Measurements from ENCODE around the gene PCDHB11.
"Not testable (repeated sequence)": the region's sequence is repeated elsewhere in the genome, so short reads cannot be mapped to it uniquely, and the experiment has no call there.

PCDHB11 gene

DNA sequence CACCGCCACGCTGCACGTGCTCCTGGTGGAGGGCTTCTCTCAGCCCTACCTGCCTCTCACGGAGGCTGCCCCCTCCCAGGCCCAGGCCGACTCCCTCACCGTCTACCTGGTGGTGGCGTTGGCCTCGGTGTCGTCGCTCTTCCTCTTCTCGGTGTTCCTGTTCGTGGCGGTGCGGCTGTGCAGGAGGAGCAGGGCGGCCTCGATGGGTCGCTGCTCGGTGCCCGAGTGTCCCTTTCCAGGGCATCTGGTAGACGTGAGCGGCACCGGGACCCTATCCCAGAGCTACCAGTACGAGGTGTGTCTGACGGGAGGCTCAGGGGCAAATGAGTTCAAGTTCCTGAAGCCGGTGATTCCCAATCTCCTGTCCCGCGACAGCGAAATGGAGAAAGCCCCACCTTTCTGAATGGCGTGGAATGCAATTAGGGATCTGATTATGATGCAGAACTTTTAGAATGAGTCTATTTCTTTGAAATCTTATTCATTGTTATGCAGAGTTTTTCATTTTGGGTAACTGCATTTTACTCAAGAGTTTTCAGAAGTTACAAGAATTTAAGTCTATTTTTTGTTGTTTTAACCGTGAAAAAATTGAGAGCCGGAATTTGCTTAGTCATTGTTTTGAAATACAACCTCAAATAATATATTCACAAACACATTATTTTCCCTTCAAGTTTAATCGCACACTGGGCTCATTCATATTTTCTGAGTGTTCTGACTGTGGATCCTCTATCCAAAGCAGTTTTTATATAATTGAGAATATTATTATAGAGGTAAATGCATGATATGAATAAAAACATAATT, 37.3 kb downstream of the PCDHB11 start:
- WGBS, 2 experiments: 95 to 96% methylated on average over 32 of the region's 32 CpGs
- Histone ChIP-seq H3K27me3 (ENCODE audit: control insufficient read depth, insufficient read depth, low read length, poor library complexity, severe bottlenecking) (no peaks in the 10 kb centered on the region), H3K36me3 (ENCODE audit: control insufficient read depth, insufficient read depth, low read length) (no peaks in the 10 kb centered on the region), H3K9me3 (ENCODE audit: control insufficient read depth, low read length) (peaks cover 6% of the 10 kb centered on the region), H3K4me1 (ENCODE audit: control insufficient read depth, insufficient read depth, low read length) (no peaks in the 10 kb centered on the region), H3K4me3 (ENCODE audit: insufficient read depth, low read depth, low read length) (no peak overlapping the region), H3K27ac (ENCODE audit: insufficient read depth, low read depth, low read length, poor library complexity, severe bottlenecking) (no peak overlapping the region)

GRCh38 chr5:141241496-141241895, 42.1 kb downstream of the PCDHB11 start:
- Histone ChIP-seq H3K27me3 (ENCODE audit: control insufficient read depth, insufficient read depth, low read length, poor library complexity, severe bottlenecking) (no peaks in the 10 kb centered on the region), H3K4me3 (ENCODE audit: insufficient read depth, low read depth, low read length) (no peak overlapping the region), H3K9me3 (ENCODE audit: control insufficient read depth, low read length) (no peaks in the 10 kb centered on the region), H3K4me1 (ENCODE audit: control insufficient read depth, insufficient read depth, low read length) (no peaks in the 10 kb centered on the region), H3K27ac (ENCODE audit: insufficient read depth, low read depth, low read length, poor library complexity, severe bottlenecking) (no peak overlapping the region), H3K36me3 (ENCODE audit: control insufficient read depth, insufficient read depth, low read length) (no peaks in the 10 kb centered on the region)
- 95% methylated on average over 43 of the region's 43 CpGs for WGBS, 2 experiments

DNA sequence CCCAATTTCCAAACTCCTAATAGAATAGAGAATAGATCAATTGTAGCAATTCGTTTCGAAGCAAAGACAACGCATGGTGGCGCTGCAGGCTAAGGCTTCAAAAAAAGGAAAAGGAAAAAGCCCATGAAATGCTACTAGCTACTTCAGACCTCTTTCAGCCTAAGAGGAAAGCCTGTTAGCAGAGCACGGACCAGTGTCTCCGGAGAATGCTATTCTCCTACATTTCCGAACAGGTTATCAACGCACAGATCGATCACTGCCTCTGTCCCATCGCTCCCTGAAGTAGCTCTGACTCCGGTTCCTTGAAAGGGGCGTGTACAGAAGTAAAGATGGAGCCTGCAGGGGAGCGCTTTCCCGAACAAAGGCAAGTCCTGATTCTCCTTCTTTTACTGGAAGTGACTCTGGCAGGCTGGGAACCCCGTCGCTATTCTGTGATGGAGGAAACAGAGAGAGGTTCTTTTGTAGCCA, 45.9 kb downstream of the PCDHB11 start, which contains the start of gene PCDHB15:
TSS of gene PCDHB15 (plus strand) at position 146 of the 468 bp plus-strand sequence. CDS start at position 330, 184 bp downstream.
- no peak within 1 kb of the TSS for H3K27ac ChIP-seq (ENCODE audit: insufficient read depth, low read depth, low read length, poor library complexity, severe bottlenecking)
- no peaks in the 10 kb centered on the region for H3K36me3 ChIP-seq (ENCODE audit: control insufficient read depth, insufficient read depth, low read length)
- H3K4me1 ChIP-seq (ENCODE audit: control insufficient read depth, insufficient read depth, low read length): no peaks in the 10 kb centered on the region
- H3K27me3 ChIP-seq (ENCODE audit: control insufficient read depth, insufficient read depth, low read length, poor library complexity, severe bottlenecking): no peaks in the 10 kb centered on the region
- H3K9me3 ChIP-seq (ENCODE audit: control insufficient read depth, low read length): peaks cover 5% of the 10 kb centered on the region
- no peak within 1 kb of the TSS for H3K4me3 ChIP-seq (ENCODE audit: insufficient read depth, low read depth, low read length)
- 80 to 86% methylated on average over 16 of the region's 16 CpGs for WGBS, 2 experiments

DNA sequence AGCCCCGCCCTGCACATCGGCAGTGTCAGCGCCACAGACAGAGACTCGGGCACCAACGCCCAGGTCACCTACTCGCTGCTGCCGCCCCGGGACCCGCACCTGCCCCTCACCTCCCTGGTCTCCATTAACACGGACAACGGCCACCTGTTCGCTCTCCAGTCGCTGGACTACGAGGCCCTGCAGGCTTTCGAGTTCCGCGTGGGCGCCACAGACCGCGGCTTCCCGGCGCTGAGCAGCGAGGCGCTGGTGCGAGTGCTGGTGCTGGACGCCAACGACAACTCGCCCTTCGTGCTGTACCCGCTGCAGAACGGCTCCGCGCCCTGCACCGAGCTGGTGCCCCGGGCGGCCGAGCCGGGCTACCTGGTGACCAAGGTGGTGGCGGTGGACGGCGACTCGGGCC, 47.5 kb downstream of the PCDHB11 start:
- H3K27me3 ChIP-seq (ENCODE audit: control insufficient read depth, insufficient read depth, low read length, poor library complexity, severe bottlenecking); H3K36me3 ChIP-seq (ENCODE audit: control insufficient read depth, insufficient read depth, low read length); H3K4me3 ChIP-seq (ENCODE audit: insufficient read depth, low read depth, low read length); H3K9me3 ChIP-seq (ENCODE audit: control insufficient read depth, low read length); H3K27ac ChIP-seq (ENCODE audit: insufficient read depth, low read depth, low read length, poor library complexity, severe bottlenecking); H3K4me1 ChIP-seq (ENCODE audit: control insufficient read depth, insufficient read depth, low read length): not testable (repeated sequence)
- WGBS, 2 experiments: 91% methylated on average over 22 to 23 of the region's 42 CpGs

DNA sequence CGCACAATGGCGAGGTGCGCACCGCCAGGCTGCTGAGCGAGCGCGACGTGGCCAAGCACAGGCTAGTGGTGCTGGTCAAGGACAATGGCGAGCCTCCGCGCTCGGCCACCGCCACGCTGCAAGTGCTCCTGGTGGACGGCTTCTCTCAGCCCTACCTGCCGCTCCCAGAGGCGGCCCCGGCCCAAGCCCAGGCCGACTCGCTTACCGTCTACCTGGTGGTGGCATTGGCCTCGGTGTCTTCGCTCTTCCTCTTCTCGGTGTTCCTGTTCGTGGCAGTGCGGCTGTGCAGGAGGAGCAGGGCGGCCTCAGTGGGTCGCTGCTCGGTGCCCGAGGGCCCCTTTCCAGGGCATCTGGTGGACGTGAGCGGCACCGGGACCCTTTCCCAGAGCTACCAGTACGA, 48.0 kb downstream of the PCDHB11 start:
- H3K27me3 ChIP-seq (ENCODE audit: control insufficient read depth, insufficient read depth, low read length, poor library complexity, severe bottlenecking); H3K9me3 ChIP-seq (ENCODE audit: control insufficient read depth, low read length); H3K4me3 ChIP-seq (ENCODE audit: insufficient read depth, low read depth, low read length); H3K36me3 ChIP-seq (ENCODE audit: control insufficient read depth, insufficient read depth, low read length); H3K4me1 ChIP-seq (ENCODE audit: control insufficient read depth, insufficient read depth, low read length); H3K27ac ChIP-seq (ENCODE audit: insufficient read depth, low read depth, low read length, poor library complexity, severe bottlenecking): not testable (repeated sequence)
- WGBS, 2 experiments: 96 to 97% methylated on average over 34 of the region's 34 CpGs

DNA sequence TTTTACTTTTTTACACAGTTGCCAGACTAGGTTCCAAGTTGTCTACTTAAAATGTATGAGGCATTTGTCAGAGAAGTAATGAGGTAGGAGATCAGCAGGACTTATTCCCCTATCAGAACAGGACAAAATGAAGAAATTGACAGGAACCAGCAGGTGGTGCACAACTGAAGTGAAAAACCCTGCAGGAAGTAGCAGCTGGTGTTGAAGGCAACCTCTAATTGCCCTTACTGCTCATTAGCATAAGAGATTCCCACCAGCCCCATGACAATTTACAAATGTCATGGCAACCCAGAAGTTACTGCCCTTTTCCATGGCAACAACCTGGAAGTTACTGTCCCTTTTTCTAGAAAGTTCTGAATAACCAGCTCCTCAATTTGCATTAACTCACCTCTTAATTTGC, 51.1 kb downstream of the PCDHB11 start:
- H3K9me3 ChIP-seq (ENCODE audit: control insufficient read depth, low read length): peaks cover 22% of the 10 kb centered on the region
- H3K4me1 ChIP-seq (ENCODE audit: control insufficient read depth, insufficient read depth, low read length): no peaks in the 10 kb centered on the region
- no peak overlapping the region for H3K4me3 ChIP-seq (ENCODE audit: insufficient read depth, low read depth, low read length)
- H3K36me3 ChIP-seq (ENCODE audit: control insufficient read depth, insufficient read depth, low read length): no peaks in the 10 kb centered on the region
- no peak overlapping the region for H3K27ac ChIP-seq (ENCODE audit: insufficient read depth, low read depth, low read length, poor library complexity, severe bottlenecking)
- H3K27me3 ChIP-seq (ENCODE audit: control insufficient read depth, insufficient read depth, low read length, poor library complexity, severe bottlenecking): no peaks in the 10 kb centered on the region
